ENCODE results near the gene CST9L.
"Not testable (repeated sequence)": the region's sequence is repeated elsewhere in the genome, so short reads cannot be mapped to it uniquely, and the experiment has no call there.

GRCh38 chr20:23581833-23582232 is 13.5 kb upstream of the CST9L start:
- not testable (repeated sequence) for TF ChIP-seq CTCF (conservative IDR thresholded peaks at IDR 0.05); EZH2 (IDR thresholded peaks at IDR 0.05; ENCODE audit: low read depth)
